Gastroesophageal sphincter (tissue), 3 donors: ENCODE results near the gene HTR3E.

ENCODE experiments used
- EP300 ChIP-seq: sonication (generic); formaldehyde crosslinking; IDR thresholded peaks from one replicate; pipeline ENCODE4 v1.6.1; 2017; ENCODE audit warnings: antibody characterized with exemption, mild to moderate bottlenecking
- POLR2A ChIP-seq, 2 donors: fragments of 450-650 bp; IDR thresholded peaks; one replicate each; pipeline ENCODE4 v1.6.1; 2017; ENCODE audit warnings: antibody characterized with exemption in 2 of 2, mild to moderate bottlenecking in 2 of 2, moderate library complexity in 1 of 2
- POLR2AphosphoS5 ChIP-seq: sonication (generic); formaldehyde crosslinking; IDR thresholded peaks from one replicate; pipeline ENCODE4 v1.6.1; 2017; ENCODE audit warnings: antibody characterized with exemption
- TF ChIP-seq, protein P1 (sequence below), 4 experiments: fragments of 200-600 bp in 2 of 4; fragments of 450-650 bp in 2 of 4; sonication (generic) in 1 of 4; IDR thresholded peaks; one replicate each; pipeline ENCODE4 v1.5.1; 2017 to 2019; ENCODE audit warnings: antibody characterized with exemption in 4 of 4, mild to moderate bottlenecking in 2 of 4, moderate library complexity in 2 of 4

DNA sequence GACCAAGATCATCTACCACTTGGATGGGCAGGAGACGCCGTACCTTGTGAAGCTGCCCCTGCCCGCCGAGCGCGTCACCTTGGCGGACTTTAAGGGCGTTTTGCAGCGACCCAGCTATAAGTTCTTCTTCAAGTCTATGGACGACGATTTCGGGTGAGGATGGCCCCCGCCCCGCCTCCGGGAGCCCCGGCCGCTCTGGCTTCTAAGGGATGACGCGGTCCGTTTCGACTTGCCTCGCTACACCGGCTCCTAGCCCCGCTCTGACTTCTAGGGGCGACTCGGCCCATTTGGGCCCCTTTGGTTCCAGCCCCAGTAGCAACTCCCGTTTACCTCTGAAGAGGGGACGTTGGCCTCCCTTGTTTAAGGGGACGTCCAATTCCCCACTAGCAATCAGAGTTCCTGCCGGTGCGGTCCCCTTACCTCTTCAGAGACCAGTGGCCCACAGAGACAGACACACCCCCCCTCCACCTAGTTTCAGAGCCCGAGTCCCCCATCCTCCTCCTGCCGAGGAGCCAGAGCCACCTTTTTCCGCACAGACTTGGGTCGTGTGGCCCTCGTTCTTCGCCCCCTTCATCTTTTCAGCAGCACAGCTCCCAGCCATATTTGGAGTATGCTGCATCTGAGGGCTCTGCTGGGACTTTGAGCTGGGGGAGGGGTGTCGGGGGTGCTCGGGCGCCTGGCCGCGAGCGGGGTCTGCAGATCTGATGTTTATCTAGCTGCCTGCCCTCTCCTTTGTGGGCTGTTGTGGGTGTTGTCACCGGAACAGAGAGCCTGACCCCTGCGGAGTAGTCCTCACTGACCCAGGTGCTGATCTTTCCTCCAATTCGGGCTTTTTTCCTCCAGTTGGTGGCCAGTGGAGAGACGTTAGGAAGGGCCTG lies 59.0 kb downstream of the HTR3E start:
- no peak for TF ChIP-seq POLR2A (IDR thresholded peaks at IDR 0.05)
- TF ChIP-seq, protein P1, sequence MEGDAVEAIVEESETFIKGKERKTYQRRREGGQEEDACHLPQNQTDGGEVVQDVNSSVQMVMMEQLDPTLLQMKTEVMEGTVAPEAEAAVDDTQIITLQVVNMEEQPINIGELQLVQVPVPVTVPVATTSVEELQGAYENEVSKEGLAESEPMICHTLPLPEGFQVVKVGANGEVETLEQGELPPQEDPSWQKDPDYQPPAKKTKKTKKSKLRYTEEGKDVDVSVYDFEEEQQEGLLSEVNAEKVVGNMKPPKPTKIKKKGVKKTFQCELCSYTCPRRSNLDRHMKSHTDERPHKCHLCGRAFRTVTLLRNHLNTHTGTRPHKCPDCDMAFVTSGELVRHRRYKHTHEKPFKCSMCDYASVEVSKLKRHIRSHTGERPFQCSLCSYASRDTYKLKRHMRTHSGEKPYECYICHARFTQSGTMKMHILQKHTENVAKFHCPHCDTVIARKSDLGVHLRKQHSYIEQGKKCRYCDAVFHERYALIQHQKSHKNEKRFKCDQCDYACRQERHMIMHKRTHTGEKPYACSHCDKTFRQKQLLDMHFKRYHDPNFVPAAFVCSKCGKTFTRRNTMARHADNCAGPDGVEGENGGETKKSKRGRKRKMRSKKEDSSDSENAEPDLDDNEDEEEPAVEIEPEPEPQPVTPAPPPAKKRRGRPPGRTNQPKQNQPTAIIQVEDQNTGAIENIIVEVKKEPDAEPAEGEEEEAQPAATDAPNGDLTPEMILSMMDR (IDR thresholded peaks at IDR 0.05) = no peak
- no peak for TF ChIP-seq POLR2AphosphoS5
- no peak for TF ChIP-seq EP300
